ENCODE data around the gene MRGPRF.

DNA sequence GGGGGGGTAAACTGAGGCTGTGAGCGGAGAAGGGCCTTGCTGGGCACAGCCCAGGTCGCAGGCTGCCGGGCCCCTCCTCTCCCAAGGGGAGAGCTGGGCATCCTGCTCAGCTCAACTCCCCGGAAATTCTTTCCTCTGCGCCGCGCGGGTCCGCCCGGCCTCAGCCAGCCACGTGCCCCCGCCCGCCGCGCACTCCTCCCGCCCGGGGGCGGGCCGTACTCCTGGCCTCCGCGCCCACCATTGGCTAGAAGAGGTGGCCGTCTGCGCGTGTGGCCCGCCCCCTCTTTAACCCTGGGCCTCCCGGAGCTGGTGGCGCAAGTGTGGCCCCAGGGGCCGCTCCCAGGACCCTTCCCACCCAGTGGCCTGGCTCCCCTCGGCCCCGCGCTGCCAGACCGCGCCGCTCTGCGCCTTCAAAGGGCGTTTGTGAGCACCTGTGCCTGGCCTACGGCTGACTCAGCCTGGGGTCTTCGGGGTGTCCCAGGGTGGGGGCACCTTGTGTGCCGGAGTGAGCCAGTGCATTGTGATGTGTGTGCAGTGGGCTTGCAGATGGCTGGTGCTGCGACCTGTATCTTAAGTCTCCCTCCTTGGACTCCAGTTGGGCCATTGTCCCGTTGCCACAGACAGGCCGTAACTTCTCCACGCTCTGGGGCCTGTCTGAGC, 2.0 kb downstream of the MRGPRF start:
- TF ChIP-seq CTCF (IDR thresholded peaks at IDR 0.05): peak in 1 of 3 experiments; percentile 1
- TF ChIP-seq POLR2A (IDR thresholded peaks at IDR 0.05): no peak
